HEK293 (cell line): ENCODE measurements around the gene MYBPH.

Source experiments
- CTCF ChIA-PET: fragments of 350-600 bp; formaldehyde crosslinking; extraction: SDS; loops from one replicate; lab custom pipeline; 2021; ENCODE audit warnings: antibody characterized with exemption; lab: Yijun Ruan, JAX
- POLR2A ChIA-PET: fragments of 300-600 bp; formaldehyde crosslinking; extraction: SDS; loops from one replicate; lab custom pipeline; 2020; ENCODE audit warnings: antibody characterized with exemption, inconsistent platforms; lab: Yijun Ruan, JAX
- H3K27ac ChIP-seq: fragments of 200-500 bp; sonication (Bioruptor generic); 2 replicates; pipeline ENCODE4 v1.5.1; 2014; ENCODE audit warnings: low read depth, low read length, control low read depth, inconsistent platforms; ENCODE audit errors: extremely low read depth
- H3K36me3 ChIP-seq, 2 experiments: fragments of 200-500 bp in 1 of 2; sonication (Bioruptor generic) in 1 of 2; 1 replicate in 1 of 2; 2 replicates in 1 of 2; pipeline ENCODE4 v1.5.1; 2014 to 2017; ENCODE audit warnings: inconsistent platforms in 2 of 2, low read length in 2 of 2; ENCODE audit not compliant: control insufficient read depth in 2 of 2, insufficient read depth in 1 of 2
- H3K4me1 ChIP-seq: fragments of 200-500 bp; sonication (Bioruptor generic); 2 replicates; pipeline ENCODE4 v1.5.1; 2014; ENCODE audit warnings: mild to moderate bottlenecking, low read length, inconsistent platforms; ENCODE audit not compliant: control insufficient read depth, insufficient read depth
- H3K4me3 ChIP-seq: 2 replicates; pipeline ENCODE4 v1.5.1; 2011; ENCODE audit warnings: low read depth, mild to moderate bottlenecking, control low read depth, low read length, moderate library complexity
- H3K9me3 ChIP-seq: fragments of 200-500 bp; sonication (Bioruptor generic); 2 replicates; pipeline ENCODE4 v1.5.1; 2014; ENCODE audit warnings: low read depth, low read length, inconsistent platforms; ENCODE audit not compliant: control insufficient read depth, insufficient read depth
- GFI1B ChIP-seq: fragments of 450-650 bp; formaldehyde crosslinking; IDR thresholded peaks from 2 replicates; pipeline ENCODE4 v1.5.1; 2016; ENCODE audit warnings: missing biosample characterization, missing genetic modification characterization
- GLIS1 ChIP-seq: fragments of 450-650 bp; formaldehyde crosslinking; IDR thresholded peaks from 2 replicates; pipeline ENCODE4 v1.5.1; 2016; ENCODE audit warnings: missing biosample characterization, missing genetic modification characterization
- IKZF3 ChIP-seq: fragments of 450-650 bp; IDR thresholded peaks from 2 replicates; pipeline ENCODE4 v1.5.0; 2018; ENCODE audit warnings: missing biosample characterization, mild to moderate bottlenecking, missing genetic modification characterization, moderate library complexity
- REPIN1 ChIP-seq: fragments of 450-650 bp; formaldehyde crosslinking; IDR thresholded peaks from 2 replicates; pipeline ENCODE4 v1.5.1; 2017; ENCODE audit warnings: missing biosample characterization, missing genetic modification characterization, low read depth
- SCRT2 ChIP-seq: fragments of 450-650 bp; formaldehyde crosslinking; IDR thresholded peaks from 2 replicates; pipeline ENCODE4 v1.5.1; 2016; ENCODE audit warnings: missing biosample characterization, missing genetic modification characterization
- SETDB1 ChIP-seq: IDR thresholded peaks from one replicate; pipeline ENCODE4 v1.6.1; 2017; ENCODE audit warnings: mild to moderate bottlenecking, low read length, moderate library complexity, mixed read lengths; ENCODE audit not compliant: insufficient read length
- SP3 ChIP-seq: fragments of 450-650 bp; formaldehyde crosslinking; IDR thresholded peaks from 2 replicates; pipeline ENCODE4 v1.5.1; 2016; ENCODE audit warnings: missing biosample characterization, missing genetic modification characterization
- ZIC2 ChIP-seq: fragments of 450-650 bp; formaldehyde crosslinking; IDR thresholded peaks from 2 replicates; pipeline ENCODE4 v1.5.1; 2016; ENCODE audit warnings: missing biosample characterization, missing genetic modification characterization
- ZNF146 ChIP-seq: fragments of 450-650 bp; formaldehyde crosslinking; IDR thresholded peaks from 2 replicates; pipeline ENCODE4 v1.5.1; 2016; ENCODE audit warnings: missing biosample characterization, missing genetic modification characterization
- ZNF155 ChIP-seq: fragments of 450-650 bp; formaldehyde crosslinking; IDR thresholded peaks from 2 replicates; pipeline ENCODE4 v1.5.1; 2016; ENCODE audit warnings: missing biosample characterization, missing genetic modification characterization
- ZNF19 ChIP-seq: fragments of 450-650 bp; formaldehyde crosslinking; IDR thresholded peaks from 2 replicates; pipeline ENCODE4; 2016; ENCODE audit warnings: missing biosample characterization, missing genetic modification characterization, low read depth
- ZNF391 ChIP-seq: fragments of 450-650 bp; formaldehyde crosslinking; IDR thresholded peaks from 2 replicates; pipeline ENCODE4 v1.5.1; 2016; ENCODE audit warnings: low read depth, missing biosample characterization, missing genetic modification characterization, borderline replicate concordance
- ZNF510 ChIP-seq: fragments of 450-650 bp; formaldehyde crosslinking; IDR thresholded peaks from 2 replicates; pipeline ENCODE4 v1.5.1; 2018; ENCODE audit warnings: mild to moderate bottlenecking, missing genetic modification characterization, missing biosample characterization; ENCODE audit not compliant: insufficient replicate concordance
- ZNF521 ChIP-seq: fragments of 450-650 bp; formaldehyde crosslinking; IDR thresholded peaks from 2 replicates; pipeline ENCODE4 v1.5.1; 2017; ENCODE audit warnings: missing biosample characterization, mild to moderate bottlenecking, missing genetic modification characterization
- ZNF530 ChIP-seq: fragments of 450-650 bp; formaldehyde crosslinking; IDR thresholded peaks from 2 replicates; pipeline ENCODE4 v1.5.1; 2016; ENCODE audit warnings: low read depth, missing biosample characterization, missing genetic modification characterization
- ZNF561 ChIP-seq: fragments of 450-650 bp; IDR thresholded peaks from 2 replicates; pipeline ENCODE4 v1.5.1; 2018; ENCODE audit warnings: missing biosample characterization, missing genetic modification characterization, borderline replicate concordance
- ZNF585B ChIP-seq: fragments of 450-650 bp; formaldehyde crosslinking; IDR thresholded peaks from 2 replicates; pipeline ENCODE4 v1.5.1; 2016; ENCODE audit warnings: missing biosample characterization, missing genetic modification characterization
- ZNF645 ChIP-seq: fragments of 450-650 bp; formaldehyde crosslinking; IDR thresholded peaks from 2 replicates; pipeline ENCODE4; 2016; ENCODE audit warnings: missing biosample characterization, missing genetic modification characterization
- ZSCAN4 ChIP-seq: fragments of 450-650 bp; formaldehyde crosslinking; IDR thresholded peaks from 2 replicates; pipeline ENCODE4 v1.5.1; 2017; ENCODE audit warnings: missing biosample characterization, missing genetic modification characterization
- TF ChIP-seq, protein P1 (sequence below): fragments of 450-650 bp; formaldehyde crosslinking; IDR thresholded peaks from 2 replicates; pipeline ENCODE4 v1.5.1; 2016; ENCODE audit warnings: missing biosample characterization, missing genetic modification characterization
- TF ChIP-seq, protein P2 (sequence below): fragments of 450-650 bp; formaldehyde crosslinking; IDR thresholded peaks from 2 replicates; pipeline ENCODE4 v1.5.1; 2016; ENCODE audit warnings: missing biosample characterization, missing genetic modification characterization

Gene MYBPH

DNA sequence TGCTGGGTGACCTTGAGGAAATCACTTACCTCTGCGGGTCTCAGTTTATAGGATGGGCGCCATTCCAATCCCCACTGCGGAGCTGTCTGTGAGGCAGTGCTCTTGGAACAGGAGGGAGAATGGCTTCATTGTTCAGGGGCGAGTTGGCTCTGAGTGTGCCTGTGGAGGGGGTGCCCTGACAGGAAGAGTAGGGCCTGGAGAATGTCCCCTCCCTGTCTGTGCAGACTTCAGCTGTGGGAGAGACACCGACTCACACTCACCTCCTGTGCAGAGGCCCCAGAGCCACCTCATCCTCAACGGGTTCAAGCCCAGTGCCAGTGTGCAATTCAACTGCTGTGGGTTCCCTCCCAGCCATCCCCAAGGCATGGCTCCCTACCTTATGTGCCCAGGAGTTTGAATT lies 31.0 kb downstream of the MYBPH start:
- Histone ChIP-seq H3K9me3 (no peaks in the 10 kb centered on the region), H3K4me1 (peaks cover 2% of the 10 kb centered on the region; the same call in 1 of the 2 replicates), H3K27ac (no peak overlapping the region), H3K4me3 (no peak overlapping the region), H3K36me3 (no peaks in the 10 kb centered on the region)
- ChIA-PET POLR2A (no interaction called here), CTCF (interaction anchor here (0.6 to 0.9 kb wide), 2 partner anchors 104 to 505 kb away, joined by 3 to 5 read pairs; no protein-coding TSS in a partner anchor)
- peak; percentile 32; the same call in 1 of the 2 replicates for TF ChIP-seq GLIS1 (tag by site-specific recombination)
- no peak for TF ChIP-seq ZNF155 (tag by site-specific recombination)
- TF ChIP-seq ZNF391: no peak
- TF ChIP-seq, all 188 proteins: peak for 1

DNA sequence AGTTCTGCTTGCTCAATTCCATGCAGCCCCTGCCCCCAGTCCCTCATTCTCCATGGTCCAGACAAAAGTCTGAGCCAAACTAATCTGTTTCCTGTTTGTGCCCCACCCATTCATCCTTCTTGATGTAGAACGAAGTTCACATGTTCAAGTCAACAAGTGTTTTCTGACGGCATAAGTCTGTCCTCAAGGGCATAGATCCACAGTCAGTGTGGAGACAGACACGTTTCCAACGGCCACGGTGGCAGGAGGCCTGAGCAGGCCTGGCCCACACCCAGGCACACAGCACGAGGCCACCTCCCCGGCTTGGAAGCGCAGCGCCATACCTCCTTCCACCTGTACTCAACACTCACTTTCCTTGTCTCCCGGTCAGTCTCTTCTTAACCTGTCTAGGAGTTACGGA lies 32.0 kb downstream of the MYBPH start:
- peaks cover 2% of the 10 kb centered on the region; the same call in 1 of the 2 replicates for H3K4me1 ChIP-seq
- no peaks in the 10 kb centered on the region for H3K36me3 ChIP-seq
- no peak overlapping the region for H3K4me3 ChIP-seq
- no peak overlapping the region for H3K27ac ChIP-seq
- CTCF ChIA-PET: interaction anchor here (0.9 to 1.9 kb wide), 2 partner anchors 10 to 26 kb away, joined by 4 read pairs; no protein-coding TSS in a partner anchor
- H3K9me3 ChIP-seq: no peaks in the 10 kb centered on the region
- POLR2A ChIA-PET: interaction anchor here (0.6 kb wide), 1 partner anchor 189 kb away, joined by 4 read pairs; no protein-coding TSS in a partner anchor
- TF ChIP-seq IKZF3 (tag by site-specific recombination): no peak
- peak; percentile 47 for TF ChIP-seq SCRT2 (tag by site-specific recombination)
- TF ChIP-seq ZNF530 (tag by site-specific recombination): no peak
- no peak for TF ChIP-seq ZNF585B (tag by site-specific recombination)
- no peak for TF ChIP-seq ZNF19 (tag by site-specific recombination)
- TF ChIP-seq ZIC2 (tag by site-specific recombination): no peak
- TF ChIP-seq, all 188 proteins: peak for 1

DNA sequence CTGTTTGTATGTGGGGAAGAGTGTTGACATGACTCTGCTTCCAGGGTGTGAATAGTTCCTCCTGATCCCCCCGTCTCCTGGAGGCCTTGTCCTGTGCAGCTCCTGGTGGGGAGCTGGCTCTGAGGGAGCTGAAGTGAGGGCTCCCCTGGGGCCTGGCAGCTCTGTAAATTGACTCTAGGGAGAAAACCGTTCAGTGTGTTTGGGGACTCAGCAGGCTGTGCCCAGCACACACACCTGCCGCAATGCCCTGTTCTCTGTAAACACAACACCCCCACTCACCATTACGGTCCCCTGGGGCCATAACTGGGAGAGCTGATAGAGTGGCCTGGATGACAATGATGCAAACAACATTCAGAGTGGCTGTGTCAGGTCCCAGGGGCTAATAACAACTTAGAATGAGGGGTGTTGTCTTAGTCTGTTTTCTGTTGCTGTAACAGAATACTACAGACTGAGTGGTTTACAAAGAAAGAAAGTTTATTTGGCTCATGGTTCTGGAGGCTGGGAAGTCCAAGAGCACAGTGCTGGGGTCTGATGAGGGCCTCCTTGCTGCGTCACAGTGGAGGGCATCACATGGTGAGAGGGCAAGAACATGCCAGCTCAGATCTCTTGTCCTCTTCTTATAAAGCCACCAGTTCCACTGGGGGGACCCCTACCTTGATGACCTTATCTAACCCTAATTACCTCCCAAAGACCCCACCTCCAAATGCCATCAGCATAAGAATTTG lies 32.8 kb downstream of the MYBPH start:
- Histone ChIP-seq H3K4me3 (no peak overlapping the region), H3K9me3 (no peaks in the 10 kb centered on the region), H3K4me1 (peaks cover 2% of the 10 kb centered on the region; the same call in 1 of the 2 replicates), H3K27ac (no peak overlapping the region), H3K36me3 (no peaks in the 10 kb centered on the region)
- POLR2A ChIA-PET: no interaction called here
- CTCF ChIA-PET: interaction anchor here (0.9 to 1.9 kb wide), 4 partner anchors 9 to 103 kb away, joined by 3 to 4 read pairs (median 4); no protein-coding TSS in a partner anchor
- no peak for TF ChIP-seq ZNF645
- no peak for TF ChIP-seq SP3
- no peak for TF ChIP-seq GFI1B (tag by site-specific recombination)
- TF ChIP-seq SETDB1: peak; percentile 30
- TF ChIP-seq ZNF521: no peak
- TF ChIP-seq, protein P1, sequence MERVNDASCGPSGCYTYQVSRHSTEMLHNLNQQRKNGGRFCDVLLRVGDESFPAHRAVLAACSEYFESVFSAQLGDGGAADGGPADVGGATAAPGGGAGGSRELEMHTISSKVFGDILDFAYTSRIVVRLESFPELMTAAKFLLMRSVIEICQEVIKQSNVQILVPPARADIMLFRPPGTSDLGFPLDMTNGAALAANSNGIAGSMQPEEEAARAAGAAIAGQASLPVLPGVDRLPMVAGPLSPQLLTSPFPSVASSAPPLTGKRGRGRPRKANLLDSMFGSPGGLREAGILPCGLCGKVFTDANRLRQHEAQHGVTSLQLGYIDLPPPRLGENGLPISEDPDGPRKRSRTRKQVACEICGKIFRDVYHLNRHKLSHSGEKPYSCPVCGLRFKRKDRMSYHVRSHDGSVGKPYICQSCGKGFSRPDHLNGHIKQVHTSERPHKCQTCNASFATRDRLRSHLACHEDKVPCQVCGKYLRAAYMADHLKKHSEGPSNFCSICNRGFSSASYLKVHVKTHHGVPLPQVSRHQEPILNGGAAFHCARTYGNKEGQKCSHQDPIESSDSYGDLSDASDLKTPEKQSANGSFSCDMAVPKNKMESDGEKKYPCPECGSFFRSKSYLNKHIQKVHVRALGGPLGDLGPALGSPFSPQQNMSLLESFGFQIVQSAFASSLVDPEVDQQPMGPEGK (tag by site-specific recombination): no peak
- no peak for TF ChIP-seq REPIN1 (tag by site-specific recombination)
- no peak for TF ChIP-seq ZNF510 (tag by site-specific recombination)
- TF ChIP-seq, protein P2, sequence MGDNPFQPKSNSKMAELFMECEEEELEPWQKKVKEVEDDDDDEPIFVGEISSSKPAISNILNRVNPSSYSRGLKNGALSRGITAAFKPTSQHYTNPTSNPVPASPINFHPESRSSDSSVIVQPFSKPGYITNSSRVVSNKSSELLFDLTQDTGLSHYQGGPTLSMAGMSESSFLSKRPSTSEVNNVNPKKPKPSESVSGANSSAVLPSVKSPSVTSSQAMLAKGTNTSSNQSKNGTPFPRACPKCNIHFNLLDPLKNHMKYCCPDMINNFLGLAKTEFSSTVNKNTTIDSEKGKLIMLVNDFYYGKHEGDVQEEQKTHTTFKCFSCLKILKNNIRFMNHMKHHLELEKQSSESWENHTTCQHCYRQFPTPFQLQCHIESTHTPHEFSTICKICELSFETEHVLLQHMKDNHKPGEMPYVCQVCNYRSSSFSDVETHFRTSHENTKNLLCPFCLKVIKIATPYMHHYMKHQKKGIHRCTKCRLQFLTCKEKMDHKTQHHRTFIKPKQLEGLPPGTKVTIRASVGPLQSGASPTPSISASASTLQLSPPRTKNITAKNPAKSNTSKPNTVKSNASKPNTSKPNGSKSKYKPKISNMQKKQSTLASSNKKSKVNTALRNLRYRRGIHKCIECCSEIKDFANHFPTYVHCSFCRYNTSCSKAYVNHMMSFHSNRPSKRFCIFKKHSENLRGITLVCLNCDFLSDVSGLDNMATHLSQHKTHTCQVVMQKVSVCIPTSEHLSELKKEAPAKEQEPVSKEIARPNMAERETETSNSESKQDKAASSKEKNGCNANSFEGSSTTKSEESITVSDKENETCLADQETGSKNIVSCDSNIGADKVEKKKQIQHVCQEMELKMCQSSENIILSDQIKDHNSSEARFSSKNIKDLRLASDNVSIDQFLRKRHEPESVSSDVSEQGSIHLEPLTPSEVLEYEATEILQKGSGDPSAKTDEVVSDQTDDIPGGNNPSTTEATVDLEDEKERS: no peak
- TF ChIP-seq ZSCAN4: no peak
- TF ChIP-seq ZNF561 (tag by site-specific recombination): no peak
- TF ChIP-seq ZNF146 (tag by site-specific recombination): no peak
